Transverse colon (tissue), 4 donors: ENCODE results near the gene SNRPB2.

ENCODE experiments used
- POLR2A ChIP-seq: fragments of 450-650 bp; IDR thresholded peaks from one replicate; pipeline ENCODE4 v1.6.1; 2016; ENCODE audit warnings: antibody characterized with exemption, mild to moderate bottlenecking, moderate library complexity
- POLR2AphosphoS5 ChIP-seq, 3 donors: sonication (generic); formaldehyde crosslinking; IDR thresholded peaks; one replicate each; pipeline ENCODE4 v1.6.1; 2016; ENCODE audit warnings: antibody characterized with exemption in 3 of 3
- TF ChIP-seq, protein P1 (sequence below), 5 experiments: fragments of 200-600 bp in 3 of 5; fragments of 450-650 bp in 2 of 5; sonication (generic) in 3 of 5; IDR thresholded peaks; 1 replicate in 2 of 5; 2 replicates in 3 of 5; pipeline ENCODE4 v1.5.1; 2016 to 2017; ENCODE audit warnings: antibody characterized with exemption in 5 of 5, inconsistent platforms in 3 of 5, mild to moderate bottlenecking in 2 of 5, moderate library complexity in 1 of 5

DNA sequence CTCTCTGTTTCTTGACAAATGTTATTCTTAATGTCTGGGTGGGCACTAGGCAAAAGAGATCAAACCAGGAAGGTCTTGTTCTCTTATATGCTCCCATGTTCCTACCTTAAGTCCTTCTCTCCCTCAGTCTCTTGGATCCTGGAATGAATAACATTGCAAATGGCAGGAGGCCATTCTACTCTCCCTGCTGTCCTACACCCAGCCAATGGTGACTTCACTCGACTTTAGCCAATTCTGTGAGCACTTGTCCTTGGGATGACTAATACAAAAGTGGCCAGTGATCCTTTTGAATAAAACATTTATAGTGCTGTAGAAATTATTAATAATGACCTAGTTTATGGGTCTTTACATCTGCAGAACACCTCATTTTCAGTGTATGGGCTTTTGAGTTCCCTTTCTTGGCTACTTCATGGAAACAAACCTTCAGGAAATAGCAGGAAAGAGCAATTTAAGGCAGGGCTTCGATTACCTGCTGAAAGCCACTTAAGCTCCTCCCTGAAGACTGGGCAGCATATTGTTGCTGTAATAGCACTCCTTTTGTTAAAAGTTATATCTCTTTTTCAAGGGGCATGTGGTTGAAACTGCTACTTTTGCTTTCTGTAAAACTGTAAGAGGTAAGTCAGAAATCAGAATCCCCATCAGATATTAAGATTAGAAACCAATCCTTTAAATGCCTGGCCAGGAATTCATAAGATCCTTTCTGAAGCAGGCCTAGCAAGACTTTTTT is 28.8 kb downstream of the SNRPB2 start:
- TF ChIP-seq POLR2A: no peak
- TF ChIP-seq POLR2AphosphoS5 (IDR thresholded peaks at IDR 0.05): no peak
- TF ChIP-seq, protein P1, sequence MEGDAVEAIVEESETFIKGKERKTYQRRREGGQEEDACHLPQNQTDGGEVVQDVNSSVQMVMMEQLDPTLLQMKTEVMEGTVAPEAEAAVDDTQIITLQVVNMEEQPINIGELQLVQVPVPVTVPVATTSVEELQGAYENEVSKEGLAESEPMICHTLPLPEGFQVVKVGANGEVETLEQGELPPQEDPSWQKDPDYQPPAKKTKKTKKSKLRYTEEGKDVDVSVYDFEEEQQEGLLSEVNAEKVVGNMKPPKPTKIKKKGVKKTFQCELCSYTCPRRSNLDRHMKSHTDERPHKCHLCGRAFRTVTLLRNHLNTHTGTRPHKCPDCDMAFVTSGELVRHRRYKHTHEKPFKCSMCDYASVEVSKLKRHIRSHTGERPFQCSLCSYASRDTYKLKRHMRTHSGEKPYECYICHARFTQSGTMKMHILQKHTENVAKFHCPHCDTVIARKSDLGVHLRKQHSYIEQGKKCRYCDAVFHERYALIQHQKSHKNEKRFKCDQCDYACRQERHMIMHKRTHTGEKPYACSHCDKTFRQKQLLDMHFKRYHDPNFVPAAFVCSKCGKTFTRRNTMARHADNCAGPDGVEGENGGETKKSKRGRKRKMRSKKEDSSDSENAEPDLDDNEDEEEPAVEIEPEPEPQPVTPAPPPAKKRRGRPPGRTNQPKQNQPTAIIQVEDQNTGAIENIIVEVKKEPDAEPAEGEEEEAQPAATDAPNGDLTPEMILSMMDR (IDR thresholded peaks at IDR 0.05): no peak
